Prostate gland (tissue), 2 donors: ENCODE measurements around the gene CLDN34. TPM values are rescaled to one million over a fixed set of nuclear protein-coding genes. Genes with fewer than 3 reads are reported as not detected.

Experiments
- DNase-seq: peaks from one replicate; pipeline ENCODE4 v3.0.0-alpha.2; 2019; ENCODE audit warnings: low spot score
- H3K27ac ChIP-seq, 2 donors: fragments of 200-600 bp; sonication (generic); 2 replicates each; pipeline ENCODE4 v1.5.1; 2017 to 2019
- H3K27me3 ChIP-seq: fragments of 200-600 bp; sonication (generic); replicated peaks from 2 replicates; pipeline ENCODE4 v1.5.1; 2019; ENCODE audit not compliant: insufficient read depth
- H3K36me3 ChIP-seq, 2 donors: fragments of 200-600 bp; sonication (generic); 1 replicate in 1 of 2; 2 replicates in 1 of 2; pipeline versions ENCODE4 v1.5.1 to v1.8.1; 2017 to 2019
- H3K4me1 ChIP-seq: fragments of 200-600 bp; sonication (generic); replicated peaks from 2 replicates; pipeline ENCODE4 v1.5.1; 2019
- H3K4me3 ChIP-seq, 2 donors: fragments of 200-600 bp; sonication (generic); 2 replicates each; pipeline ENCODE4 v1.5.1; 2017 to 2019
- H3K9me3 ChIP-seq: fragments of 200-600 bp; sonication (generic); 2 replicates; pipeline ENCODE4 v1.5.1; 2017
- POLR2A ChIP-seq: fragments of 450-650 bp; IDR thresholded peaks from one replicate; pipeline ENCODE4 v1.6.1; 2016; ENCODE audit warnings: antibody characterized with exemption, mild to moderate bottlenecking
- POLR2AphosphoS5 ChIP-seq: sonication (generic); formaldehyde crosslinking; IDR thresholded peaks from one replicate; pipeline ENCODE4 v1.6.1; 2017; ENCODE audit warnings: antibody characterized with exemption
- WGBS: methylation state at CpG from one replicate; pipeline ENCODE4 v1.1.5; 2018; 5-methylcytosine and 5-hydroxymethylcytosine counted together
- intact Hi-C: fragments of 100-400 bp; cut with DNase I; formaldehyde crosslinking; loops from one replicate; pipeline ENCODE4 v1.14.2; 2022
- total RNA-seq, 2 donors: library from RNA; depleted of rRNA; stranded (reverse); fragments of >200 nt; gene quantifications; one replicate each; pipeline ENCODE4 v1.1.0, GENCODE V29; 2016
- TF ChIP-seq, protein P1 (sequence below), 4 experiments: fragments of 200-600 bp in 2 of 4; fragments of 450-650 bp in 2 of 4; sonication (generic) in 2 of 4; IDR thresholded peaks; 1 replicate in 3 of 4; 2 replicates in 1 of 4; pipeline ENCODE4 v1.5.1; 2016 to 2019; ENCODE audit warnings: antibody characterized with exemption in 4 of 4, mild to moderate bottlenecking in 2 of 4, moderate library complexity in 2 of 4

Gene CLDN34
- total RNA-seq, 2 donors from 2014 or later = 0.36 TPM; not detected in 1

DNA sequence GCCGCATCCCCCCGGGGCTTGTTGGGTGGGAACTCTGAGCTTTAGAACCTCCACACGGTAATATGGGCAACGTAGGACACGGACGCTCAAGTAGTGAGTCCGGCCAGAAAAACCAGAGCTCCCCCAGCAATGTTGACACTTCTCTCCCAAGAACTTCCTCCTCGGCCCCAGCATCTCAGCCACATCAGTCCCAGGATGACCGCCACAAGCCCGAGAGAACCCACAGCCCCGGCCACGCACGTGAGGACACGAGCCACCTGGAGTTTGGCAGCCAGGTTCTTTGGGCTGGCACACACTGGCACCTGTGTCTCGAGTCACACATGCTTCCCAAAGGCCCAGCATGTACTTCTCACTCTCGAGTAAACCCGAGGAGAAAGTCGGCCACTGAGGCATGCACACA lies 16.3 kb downstream of the CLDN34 start:
- no peak overlapping the region for H3K4me3 ChIP-seq

DNA sequence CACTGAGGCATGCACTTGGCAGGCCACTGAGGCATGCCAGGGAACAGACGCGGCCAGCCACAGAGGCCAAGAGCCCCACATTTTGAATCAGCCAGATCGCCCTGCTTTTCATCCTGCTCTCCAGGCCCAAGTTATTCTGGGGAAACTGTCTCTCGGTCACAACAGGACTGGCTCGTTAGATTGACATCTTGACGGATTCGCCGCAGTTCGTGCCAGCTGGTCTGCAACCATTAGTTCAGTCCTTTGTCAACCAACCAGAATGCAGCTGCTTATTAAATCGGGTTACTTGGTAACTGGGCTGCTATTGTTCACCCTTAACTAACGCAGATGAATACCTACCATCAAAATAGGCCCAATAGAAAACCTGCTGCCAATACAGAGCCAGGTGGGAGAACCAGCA lies 16.7 kb downstream of the CLDN34 start:
- TF ChIP-seq POLR2AphosphoS5 (no peak), POLR2A (no peak)
- TF ChIP-seq, protein P1, sequence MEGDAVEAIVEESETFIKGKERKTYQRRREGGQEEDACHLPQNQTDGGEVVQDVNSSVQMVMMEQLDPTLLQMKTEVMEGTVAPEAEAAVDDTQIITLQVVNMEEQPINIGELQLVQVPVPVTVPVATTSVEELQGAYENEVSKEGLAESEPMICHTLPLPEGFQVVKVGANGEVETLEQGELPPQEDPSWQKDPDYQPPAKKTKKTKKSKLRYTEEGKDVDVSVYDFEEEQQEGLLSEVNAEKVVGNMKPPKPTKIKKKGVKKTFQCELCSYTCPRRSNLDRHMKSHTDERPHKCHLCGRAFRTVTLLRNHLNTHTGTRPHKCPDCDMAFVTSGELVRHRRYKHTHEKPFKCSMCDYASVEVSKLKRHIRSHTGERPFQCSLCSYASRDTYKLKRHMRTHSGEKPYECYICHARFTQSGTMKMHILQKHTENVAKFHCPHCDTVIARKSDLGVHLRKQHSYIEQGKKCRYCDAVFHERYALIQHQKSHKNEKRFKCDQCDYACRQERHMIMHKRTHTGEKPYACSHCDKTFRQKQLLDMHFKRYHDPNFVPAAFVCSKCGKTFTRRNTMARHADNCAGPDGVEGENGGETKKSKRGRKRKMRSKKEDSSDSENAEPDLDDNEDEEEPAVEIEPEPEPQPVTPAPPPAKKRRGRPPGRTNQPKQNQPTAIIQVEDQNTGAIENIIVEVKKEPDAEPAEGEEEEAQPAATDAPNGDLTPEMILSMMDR (IDR thresholded peaks at IDR 0.05) = no peak
- intact Hi-C loops = no loop called here
- no peaks in the 10 kb centered on the region for H3K36me3 ChIP-seq
- no peak overlapping the region for H3K27ac ChIP-seq
- no peaks in the 10 kb centered on the region for H3K27me3 ChIP-seq
- H3K9me3 ChIP-seq = no peaks in the 10 kb centered on the region
- no peaks in the 10 kb centered on the region for H3K4me1 ChIP-seq
- WGBS = 92% methylated on average over 8 of the region's 11 CpGs
- no peak overlapping the region for H3K4me3 ChIP-seq
- DNase-seq = no peak

More for the DNA sequence above, 16.3 kb downstream of the CLDN34 start:
- Histone ChIP-seq H3K36me3 (no peaks in the 10 kb centered on the region), H3K4me1 (no peaks in the 10 kb centered on the region), H3K9me3 (no peaks in the 10 kb centered on the region), H3K27me3 (no peaks in the 10 kb centered on the region), H3K27ac (no peak overlapping the region)
- 84% methylated on average over 6 of the region's 18 CpGs for WGBS
- TF ChIP-seq POLR2A (no peak), POLR2AphosphoS5 (no peak)
- TF ChIP-seq, protein P1 (IDR thresholded peaks at IDR 0.05) = no peak
- no peak for DNase-seq
- intact Hi-C loops = no loop called here

DNA sequence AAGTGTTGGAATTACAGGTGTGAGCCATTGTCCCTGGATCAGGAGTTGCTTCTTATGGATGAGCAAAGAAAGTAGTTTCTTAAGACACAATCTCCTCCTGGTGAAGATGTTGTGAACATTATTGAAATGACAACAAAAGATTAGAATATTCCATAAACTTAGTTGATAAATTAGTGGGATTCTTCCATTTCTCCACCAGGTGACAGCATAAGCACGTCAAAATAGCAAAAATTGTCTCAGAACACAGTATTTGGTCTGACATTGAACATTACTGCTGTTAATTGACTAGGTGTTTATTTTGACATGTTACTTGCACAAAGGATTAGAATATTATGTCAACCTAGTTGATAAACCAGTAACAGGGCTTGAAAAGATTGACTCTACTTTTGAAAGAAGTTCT lies 21.6 kb downstream of the CLDN34 start:
- DNase-seq = no peak
- Histone ChIP-seq H3K36me3 (no peaks in the 10 kb centered on the region), H3K4me1 (no peaks in the 10 kb centered on the region), H3K9me3 (no peaks in the 10 kb centered on the region), H3K4me3 (no peak overlapping the region), H3K27ac (no peak overlapping the region), H3K27me3 (no peaks in the 10 kb centered on the region)
- intact Hi-C loops = no loop called here
- TF ChIP-seq, protein P1 (IDR thresholded peaks at IDR 0.05) = peak in 2 of 4 experiments; percentile 49
- no peak for TF ChIP-seq POLR2A
- WGBS = 38% methylated on average over 1 of the region's 1 CpG

DNA sequence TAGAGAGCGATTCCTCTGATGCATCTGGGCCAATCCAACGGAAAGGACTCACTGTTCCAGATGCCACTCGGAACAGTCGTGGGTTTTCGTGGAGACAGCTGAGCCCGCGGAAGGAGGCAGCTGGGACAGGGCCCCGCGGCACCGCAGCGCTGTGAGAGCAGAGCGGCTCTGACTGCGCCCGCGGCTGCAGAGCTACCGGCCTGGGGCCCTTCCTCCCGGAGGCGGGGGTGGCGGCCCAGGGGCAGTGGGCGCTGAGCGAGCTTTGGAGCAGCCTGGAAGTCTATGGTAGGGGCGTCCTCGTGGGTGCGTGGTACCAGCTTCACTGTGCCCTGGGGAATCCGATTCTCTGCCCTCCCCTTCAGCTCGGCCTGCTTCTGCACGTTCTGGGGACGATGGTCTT lies 24.9 kb downstream of the CLDN34 start:
- Histone ChIP-seq H3K36me3 (no peaks in the 10 kb centered on the region), H3K4me3 (no peak overlapping the region), H3K27me3 (no peaks in the 10 kb centered on the region), H3K27ac (no peak overlapping the region), H3K9me3 (no peaks in the 10 kb centered on the region), H3K4me1 (no peaks in the 10 kb centered on the region)
- TF ChIP-seq, protein P1 (IDR thresholded peaks at IDR 0.05) = no peak
- TF ChIP-seq POLR2A = no peak
- no peak for TF ChIP-seq POLR2AphosphoS5
- 95% methylated on average over 22 of the region's 28 CpGs for WGBS
- DNase-seq = no peak
- intact Hi-C loops = loop anchor here (10.0 kb wide), 1 partner anchor 107 kb away; no protein-coding TSS in a partner anchor

DNA sequence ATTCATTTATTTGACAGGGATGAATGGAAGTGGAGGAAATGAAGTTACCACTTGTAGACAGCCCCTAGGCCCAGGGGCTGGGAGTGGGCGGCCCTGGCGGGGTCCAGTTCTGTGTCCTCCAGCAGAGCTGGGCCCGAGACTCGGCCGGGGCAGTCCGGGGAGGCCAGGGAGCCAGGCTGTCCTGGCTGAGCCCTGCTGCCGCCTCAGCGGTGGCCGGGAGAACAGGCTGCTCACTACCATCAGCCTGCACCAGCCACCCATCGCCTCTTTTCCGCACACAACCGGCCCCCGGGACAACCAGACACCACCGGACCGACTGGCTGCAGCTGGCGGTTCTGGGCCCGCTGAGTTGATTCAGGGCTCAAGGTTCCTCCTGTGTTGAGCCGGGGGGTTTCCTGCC lies 25.6 kb downstream of the CLDN34 start:
- no peak overlapping the region for H3K4me3 ChIP-seq
- TF ChIP-seq POLR2A = no peak
- TF ChIP-seq, protein P1 (IDR thresholded peaks at IDR 0.05) = no peak
- no peak for TF ChIP-seq POLR2AphosphoS5
- DNase-seq = no peak
- H3K4me1 ChIP-seq = no peaks in the 10 kb centered on the region
- H3K27ac ChIP-seq = no peak overlapping the region
- H3K9me3 ChIP-seq = no peaks in the 10 kb centered on the region
- intact Hi-C loops = loop anchor here (10.0 kb wide), 1 partner anchor 108 kb away; no protein-coding TSS in a partner anchor
- no peaks in the 10 kb centered on the region for H3K36me3 ChIP-seq
- no peaks in the 10 kb centered on the region for H3K27me3 ChIP-seq
- 93% methylated on average over 6 of the region's 18 CpGs for WGBS
